Nephron progenitor cell (in vitro differentiated cells): ENCODE data around the gene LTBP2.

Source experiments
- DNase-seq: peaks from one replicate; pipeline ENCODE4 v3.0.0; 2021
- H3K27ac Mint-ChIP-seq: 2 replicates; pipeline ENCODE4 v1.8.0; 2021; ENCODE audit warnings: mild to moderate bottlenecking, moderate library complexity, mixed read lengths
- H3K27me3 Mint-ChIP-seq: 2 replicates; pipeline ENCODE4 v1.8.0; 2021; ENCODE audit warnings: mild to moderate bottlenecking, low read depth, mixed read lengths; ENCODE audit not compliant: poor library complexity
- H3K36me3 Mint-ChIP-seq: 2 replicates; pipeline ENCODE4 v1.8.0; 2021; ENCODE audit warnings: low read depth, mixed read lengths
- H3K4me1 Mint-ChIP-seq: 2 replicates; pipeline ENCODE4 v1.8.0; 2021; ENCODE audit warnings: mixed read lengths
- H3K4me3 Mint-ChIP-seq: 2 replicates; pipeline ENCODE4 v1.8.0; 2021; ENCODE audit warnings: mild to moderate bottlenecking, moderate library complexity, mixed read lengths
- H3K9me3 Mint-ChIP-seq: 2 replicates; pipeline ENCODE4 v1.8.0; 2021; ENCODE audit warnings: mild to moderate bottlenecking, moderate library complexity, mixed read lengths
- CTCF ChIP-seq: fragments of 200-600 bp; sonication (generic); IDR thresholded peaks from 2 replicates; pipeline ENCODE4 v1.5.0; 2021; ENCODE audit warnings: antibody characterized with exemption

Gene LTBP2

GRCh38 chr14:74469548-74470518 is 142.2 kb downstream of the LTBP2 start:
- peaks cover 16% of the 10 kb centered on the region for H3K36me3 Mint-ChIP-seq
- no peaks in the 10 kb centered on the region for H3K9me3 Mint-ChIP-seq
- TF ChIP-seq CTCF: no peak
- H3K27me3 Mint-ChIP-seq: peaks cover 13% of the 10 kb centered on the region
- no peak overlapping the region for H3K27ac Mint-ChIP-seq
- H3K4me1 Mint-ChIP-seq: peaks cover 5% of the 10 kb centered on the region
- no peak for DNase-seq
- H3K4me3 Mint-ChIP-seq: no peak overlapping the region

- no peaks in the 10 kb centered on the region for H3K9me3 Mint-ChIP-seq
- H3K4me3 Mint-ChIP-seq: no peak overlapping the region
- H3K27me3 Mint-ChIP-seq: peaks cover 20% of the 10 kb centered on the region
- H3K36me3 Mint-ChIP-seq: peaks cover 9% of the 10 kb centered on the region
- H3K27ac Mint-ChIP-seq: no peak overlapping the region
- DNase-seq: no peak
- no peaks in the 10 kb centered on the region for H3K4me1 Mint-ChIP-seq
- TF ChIP-seq CTCF: no peak
Observed at GRCh38 chr14:74468513-74468912, 143.5 kb downstream of the LTBP2 start.

- no peak for DNase-seq
- H3K9me3 Mint-ChIP-seq: no peaks in the 10 kb centered on the region
- H3K4me3 Mint-ChIP-seq: no peak overlapping the region
- H3K27ac Mint-ChIP-seq: no peak overlapping the region
- H3K4me1 Mint-ChIP-seq: peaks cover 3% of the 10 kb centered on the region
- no peaks in the 10 kb centered on the region for H3K36me3 Mint-ChIP-seq
- peaks cover 25% of the 10 kb centered on the region for H3K27me3 Mint-ChIP-seq
- TF ChIP-seq CTCF: no peak
Observed at GRCh38 chr14:74465335-74465734, 146.7 kb downstream of the LTBP2 start.

GRCh38 chr14:74464785-74465184 is 147.3 kb downstream of the LTBP2 start:
- TF ChIP-seq CTCF: no peak
- H3K9me3 Mint-ChIP-seq: no peaks in the 10 kb centered on the region
- DNase-seq: no peak
- H3K27me3 Mint-ChIP-seq: peaks cover 29% of the 10 kb centered on the region
- H3K27ac Mint-ChIP-seq: no peak overlapping the region
- no peak overlapping the region for H3K4me3 Mint-ChIP-seq
- H3K36me3 Mint-ChIP-seq: no peaks in the 10 kb centered on the region
- peaks cover 9% of the 10 kb centered on the region for H3K4me1 Mint-ChIP-seq

- no peak for TF ChIP-seq CTCF
- Mint-ChIP-seq H3K27ac (no peak overlapping the region), H3K36me3 (no peaks in the 10 kb centered on the region), H3K4me3 (no peak overlapping the region), H3K27me3 (peaks cover 31% of the 10 kb centered on the region), H3K9me3 (no peaks in the 10 kb centered on the region), H3K4me1 (peaks cover 12% of the 10 kb centered on the region)
- DNase-seq: no peak
Observed at GRCh38 chr14:74463697-74464096, 148.3 kb downstream of the LTBP2 start.

- no peak overlapping the region for H3K4me3 Mint-ChIP-seq
- no peaks in the 10 kb centered on the region for H3K36me3 Mint-ChIP-seq
- no peaks in the 10 kb centered on the region for H3K9me3 Mint-ChIP-seq
- no peak overlapping the region for H3K27ac Mint-ChIP-seq
- peaks cover 12% of the 10 kb centered on the region for H3K4me1 Mint-ChIP-seq
- no peak for TF ChIP-seq CTCF
- peaks cover 31% of the 10 kb centered on the region for H3K27me3 Mint-ChIP-seq
- no peak for DNase-seq
Observed at GRCh38 chr14:74462993-74463392, 149.0 kb downstream of the LTBP2 start.
